HepG2 (cell line): ENCODE measurements around the gene CABLES1. TPM values are rescaled to one million over a fixed set of nuclear protein-coding genes. Genes with fewer than 3 reads are reported as not detected.
A peak's percentile ranks its signal among the peaks of the same experiment; 100 is the strongest.

ENCODE experiments used
- BCL6 ChIP-seq: IDR thresholded peaks from 2 replicates; pipeline ENCODE4 v1.6.1; 2016; ENCODE audit warnings: missing genetic modification reagents, missing compliant biosample characterization
- FOSL2 ChIP-seq: sonication (generic); formaldehyde crosslinking; IDR thresholded peaks from 2 replicates; pipeline ENCODE4 v1.4.0; 2020; ENCODE audit warnings: missing genetic modification reagents
- FOXA3 ChIP-seq: IDR thresholded peaks from 2 replicates; pipeline ENCODE4 v1.6.1; 2016; ENCODE audit warnings: missing genetic modification reagents, missing compliant biosample characterization
- HMG20A ChIP-seq: IDR thresholded peaks from 2 replicates; pipeline ENCODE4 v1.6.1; 2016; ENCODE audit warnings: borderline replicate concordance
- HMGA1 ChIP-seq: sonication (generic); formaldehyde crosslinking; conservative IDR thresholded peaks from 2 replicates; pipeline ENCODE4 v1.4.0; 2020; ENCODE audit warnings: missing genetic modification reagents
- NR2F1 ChIP-seq, 2 experiments: fragments of 450-650 bp in 1 of 2; formaldehyde crosslinking in 1 of 2; IDR thresholded peaks; 2 replicates each; pipeline versions ENCODE4 v1.5.0 to v1.6.1; 2016 to 2020; ENCODE audit warnings: mild to moderate bottlenecking in 1 of 2, missing compliant biosample characterization in 1 of 2, missing genetic modification reagents in 1 of 2, moderate library complexity in 1 of 2
- NR2F6 ChIP-seq, 2 experiments: IDR thresholded peaks; 2 replicates each; pipeline ENCODE4 v1.6.1; 2016; ENCODE audit warnings: antibody characterized with exemption in 1 of 2, mild to moderate bottlenecking in 1 of 2
- RXRB ChIP-seq: IDR thresholded peaks from 2 replicates; pipeline ENCODE4 v1.6.1; 2016; ENCODE audit warnings: borderline replicate concordance, missing genetic modification reagents, missing compliant biosample characterization
- SAP130 ChIP-seq: IDR thresholded peaks from 2 replicates; pipeline ENCODE4 v1.6.1; 2016; ENCODE audit warnings: low read depth
- SKI ChIP-seq: fragments of 450-650 bp; IDR thresholded peaks from one replicate; pipeline ENCODE4 v1.6.1; 2018; ENCODE audit warnings: mild to moderate bottlenecking; ENCODE audit not compliant: partially characterized antibody
- SP5 ChIP-seq: IDR thresholded peaks from 2 replicates; pipeline ENCODE4 v1.6.1; 2016; ENCODE audit warnings: low read depth, borderline replicate concordance
- TCF7 ChIP-seq: sonication (generic); IDR thresholded peaks from 2 replicates; pipeline ENCODE4 v1.6.1; 2016; ENCODE audit warnings: antibody characterized with exemption, low read depth
- TEAD3 ChIP-seq: optimal IDR thresholded peaks from 2 replicates; pipeline ENCODE3; 2016; ENCODE audit warnings: borderline replicate concordance
- ZBTB1 ChIP-seq: sonication (generic); formaldehyde crosslinking; IDR thresholded peaks from 2 replicates; pipeline ENCODE4 v1.4.0; 2020; ENCODE audit warnings: missing genetic modification reagents, borderline replicate concordance
- ZNF644 ChIP-seq: IDR thresholded peaks from 2 replicates; pipeline ENCODE4 v1.6.1; 2016; ENCODE audit warnings: low read depth
- polyA plus RNA-seq, 8 experiments: library from polyadenylated mRNA; depleted of rRNA in 3 of 8; stranded (reverse) in 7 of 8; unstranded in 1 of 8; fragments of >200 nt; fragmentation: Illumina TruSeq in 4 of 8; extraction: Trizol in 4 of 8; gene quantifications; 2 replicates each; pipeline versions ENCODE4 v1.2.1 to v1.2.3, GENCODE V29; 2011 to 2016; ENCODE audit warnings: low read depth in 4 of 8, missing spikeins in 1 of 8, mixed read lengths in 1 of 8; ENCODE audit not compliant: insufficient read depth in 1 of 8
- total RNA-seq, 5 experiments: library from RNA; depleted of rRNA; stranded (reverse); fragments of >200 nt; fragmentation: Illumina TruSeq; extraction: Trizol; gene quantifications; 2 replicates each; pipeline ENCODE4 v1.2.3, GENCODE V29; 2016; ENCODE audit warnings: low read depth in 1 of 5
- TF ChIP-seq, protein P1 (sequence below): sonication (generic); IDR thresholded peaks from 2 replicates; pipeline ENCODE4 v1.6.1; 2016; ENCODE audit warnings: low read depth, borderline replicate concordance
- TF ChIP-seq, protein P2 (sequence below): IDR thresholded peaks from 2 replicates; pipeline ENCODE4 v1.4.0; 2020; ENCODE audit warnings: mild to moderate bottlenecking, missing genetic modification reagents
- TF ChIP-seq, protein P3 (sequence below): IDR thresholded peaks from 2 replicates; pipeline ENCODE4 v1.6.1; 2016; ENCODE audit warnings: mild to moderate bottlenecking, missing biosample characterization, missing genetic modification reagents
- TF ChIP-seq, protein P4 (sequence below): sonication (generic); formaldehyde crosslinking; IDR thresholded peaks from 2 replicates; pipeline ENCODE4 v1.4.0; 2020; ENCODE audit warnings: missing genetic modification reagents, borderline replicate concordance
- TF ChIP-seq, protein P5 (sequence below): sonication (generic); formaldehyde crosslinking; IDR thresholded peaks from 2 replicates; pipeline ENCODE4 v1.9.0; 2021; ENCODE audit warnings: missing genetic modification reagents, mild to moderate bottlenecking, borderline replicate concordance

The CABLES1 gene
- total and polyA plus RNA-seq, 2 of the 13 experiments (the other 11 are each of a cell fraction or from before 2014, with no cell fraction given) = 14.7 to 25.8 TPM

DNA sequence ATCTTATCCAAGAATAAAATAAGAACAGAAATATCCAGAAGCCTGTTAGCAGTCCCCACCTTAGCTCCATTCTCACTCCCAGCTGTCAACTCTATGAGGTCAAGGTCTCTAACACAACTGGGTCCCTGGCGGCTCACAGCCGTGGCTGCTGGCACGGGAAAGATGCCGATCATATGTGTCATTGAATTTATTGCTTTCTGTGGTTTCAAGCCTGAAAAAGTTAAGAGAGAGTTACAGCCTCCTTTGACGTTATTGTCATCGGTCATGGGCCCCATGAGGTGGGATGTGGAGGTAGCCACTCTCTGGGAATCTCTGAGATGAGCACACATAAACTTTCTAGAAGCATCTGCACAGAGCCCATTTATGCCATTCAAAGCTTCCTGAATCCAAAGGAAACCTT is 28.7 kb upstream of the CABLES1 start (continued):
- TF ChIP-seq NR2F1 (CRISPR knock-in tag; IDR thresholded peaks at IDR 0.05) (peak; percentile 67 to 78), SKI (peak; percentile 21), TCF7 (0 out of 2 replicates have a peak, but pooled peaks have one; percentile 5), FOXA3 (0 out of 2 replicates have a peak, but pooled peaks have one; percentile 8), NR2F6 (IDR thresholded peaks at IDR 0.05) (peak; percentile 74), NR2F6 (CRISPR knock-in tag; IDR thresholded peaks at IDR 0.05) (peak; percentile 77), ZBTB1 (CRISPR knock-in tag) (no peak), ZNF644 (CRISPR knock-in tag) (0 out of 2 replicates have a peak, but pooled peaks have one; percentile 18), SAP130 (peak; percentile 53), RXRB (CRISPR knock-in tag) (peak; percentile 85), FOSL2 (CRISPR knock-in tag) (peak; percentile 91), HMGA1 (CRISPR knock-in tag) (no peak), HMG20A (CRISPR knock-in tag) (peak; percentile 61; the same call in 1 of the 2 replicates), SP5 (CRISPR knock-in tag) (no peak), TEAD3 (peak; percentile 35), BCL6 (CRISPR knock-in tag) (no peak)
- TF ChIP-seq, protein P1, sequence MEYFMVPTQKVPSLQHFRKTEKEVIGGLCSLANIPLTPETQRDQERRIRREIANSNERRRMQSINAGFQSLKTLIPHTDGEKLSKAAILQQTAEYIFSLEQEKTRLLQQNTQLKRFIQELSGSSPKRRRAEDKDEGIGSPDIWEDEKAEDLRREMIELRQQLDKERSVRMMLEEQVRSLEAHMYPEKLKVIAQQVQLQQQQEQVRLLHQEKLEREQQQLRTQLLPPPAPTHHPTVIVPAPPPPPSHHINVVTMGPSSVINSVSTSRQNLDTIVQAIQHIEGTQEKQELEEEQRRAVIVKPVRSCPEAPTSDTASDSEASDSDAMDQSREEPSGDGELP = peak; percentile 62; the same call in 1 of the 2 replicates
- TF ChIP-seq, protein P2, sequence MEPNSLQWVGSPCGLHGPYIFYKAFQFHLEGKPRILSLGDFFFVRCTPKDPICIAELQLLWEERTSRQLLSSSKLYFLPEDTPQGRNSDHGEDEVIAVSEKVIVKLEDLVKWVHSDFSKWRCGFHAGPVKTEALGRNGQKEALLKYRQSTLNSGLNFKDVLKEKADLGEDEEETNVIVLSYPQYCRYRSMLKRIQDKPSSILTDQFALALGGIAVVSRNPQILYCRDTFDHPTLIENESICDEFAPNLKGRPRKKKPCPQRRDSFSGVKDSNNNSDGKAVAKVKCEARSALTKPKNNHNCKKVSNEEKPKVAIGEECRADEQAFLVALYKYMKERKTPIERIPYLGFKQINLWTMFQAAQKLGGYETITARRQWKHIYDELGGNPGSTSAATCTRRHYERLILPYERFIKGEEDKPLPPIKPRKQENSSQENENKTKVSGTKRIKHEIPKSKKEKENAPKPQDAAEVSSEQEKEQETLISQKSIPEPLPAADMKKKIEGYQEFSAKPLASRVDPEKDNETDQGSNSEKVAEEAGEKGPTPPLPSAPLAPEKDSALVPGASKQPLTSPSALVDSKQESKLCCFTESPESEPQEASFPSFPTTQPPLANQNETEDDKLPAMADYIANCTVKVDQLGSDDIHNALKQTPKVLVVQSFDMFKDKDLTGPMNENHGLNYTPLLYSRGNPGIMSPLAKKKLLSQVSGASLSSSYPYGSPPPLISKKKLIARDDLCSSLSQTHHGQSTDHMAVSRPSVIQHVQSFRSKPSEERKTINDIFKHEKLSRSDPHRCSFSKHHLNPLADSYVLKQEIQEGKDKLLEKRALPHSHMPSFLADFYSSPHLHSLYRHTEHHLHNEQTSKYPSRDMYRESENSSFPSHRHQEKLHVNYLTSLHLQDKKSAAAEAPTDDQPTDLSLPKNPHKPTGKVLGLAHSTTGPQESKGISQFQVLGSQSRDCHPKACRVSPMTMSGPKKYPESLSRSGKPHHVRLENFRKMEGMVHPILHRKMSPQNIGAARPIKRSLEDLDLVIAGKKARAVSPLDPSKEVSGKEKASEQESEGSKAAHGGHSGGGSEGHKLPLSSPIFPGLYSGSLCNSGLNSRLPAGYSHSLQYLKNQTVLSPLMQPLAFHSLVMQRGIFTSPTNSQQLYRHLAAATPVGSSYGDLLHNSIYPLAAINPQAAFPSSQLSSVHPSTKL = peak; percentile 78
- TF ChIP-seq, protein P3, sequence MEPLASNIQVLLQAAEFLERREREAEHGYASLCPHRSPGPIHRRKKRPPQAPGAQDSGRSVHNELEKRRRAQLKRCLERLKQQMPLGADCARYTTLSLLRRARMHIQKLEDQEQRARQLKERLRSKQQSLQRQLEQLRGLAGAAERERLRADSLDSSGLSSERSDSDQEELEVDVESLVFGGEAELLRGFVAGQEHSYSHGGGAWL = no peak
- TF ChIP-seq, protein P4, sequence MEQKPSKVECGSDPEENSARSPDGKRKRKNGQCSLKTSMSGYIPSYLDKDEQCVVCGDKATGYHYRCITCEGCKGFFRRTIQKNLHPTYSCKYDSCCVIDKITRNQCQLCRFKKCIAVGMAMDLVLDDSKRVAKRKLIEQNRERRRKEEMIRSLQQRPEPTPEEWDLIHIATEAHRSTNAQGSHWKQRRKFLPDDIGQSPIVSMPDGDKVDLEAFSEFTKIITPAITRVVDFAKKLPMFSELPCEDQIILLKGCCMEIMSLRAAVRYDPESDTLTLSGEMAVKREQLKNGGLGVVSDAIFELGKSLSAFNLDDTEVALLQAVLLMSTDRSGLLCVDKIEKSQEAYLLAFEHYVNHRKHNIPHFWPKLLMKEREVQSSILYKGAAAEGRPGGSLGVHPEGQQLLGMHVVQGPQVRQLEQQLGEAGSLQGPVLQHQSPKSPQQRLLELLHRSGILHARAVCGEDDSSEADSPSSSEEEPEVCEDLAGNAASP (CRISPR knock-in tag) = peak; percentile 85; the same call in 1 of the 2 replicates
- TF ChIP-seq, protein P5, sequence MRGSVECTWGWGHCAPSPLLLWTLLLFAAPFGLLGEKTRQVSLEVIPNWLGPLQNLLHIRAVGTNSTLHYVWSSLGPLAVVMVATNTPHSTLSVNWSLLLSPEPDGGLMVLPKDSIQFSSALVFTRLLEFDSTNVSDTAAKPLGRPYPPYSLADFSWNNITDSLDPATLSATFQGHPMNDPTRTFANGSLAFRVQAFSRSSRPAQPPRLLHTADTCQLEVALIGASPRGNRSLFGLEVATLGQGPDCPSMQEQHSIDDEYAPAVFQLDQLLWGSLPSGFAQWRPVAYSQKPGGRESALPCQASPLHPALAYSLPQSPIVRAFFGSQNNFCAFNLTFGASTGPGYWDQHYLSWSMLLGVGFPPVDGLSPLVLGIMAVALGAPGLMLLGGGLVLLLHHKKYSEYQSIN (CRISPR knock-in tag) = no peak
